ENCODE measurements around the gene KCNJ15. TPM values are rescaled to one million over a fixed set of nuclear protein-coding genes. Genes with fewer than 3 reads are reported as not detected.

The KCNJ15 gene
- total and polyA plus RNA-seq, 2 experiments from 2014 or later: 1.2 to 2.1 TPM

- Histone ChIP-seq H3K4me1 (ENCODE audit: insufficient read depth) (peaks cover 55% of the 10 kb centered on the region), H3K9me3 (ENCODE audit: low read depth) (no peaks in the 10 kb centered on the region), H3K9me2 (ENCODE audit: insufficient read depth) (no peaks in the 10 kb centered on the region), H3K9ac (peak overlapping the region; percentile 77), H3K27ac (peak overlapping the region; percentile 96), H3K79me2 (ENCODE audit: insufficient read depth) (no peaks in the 10 kb centered on the region), H4K20me1 (ENCODE audit: insufficient read depth) (no peaks in the 10 kb centered on the region), H3K27me3 (replicated peaks; ENCODE audit: insufficient read depth) (no peaks in the 10 kb centered on the region), H3F3A (ENCODE audit: insufficient read depth) (peaks cover 65% of the 10 kb centered on the region), H2AFZ (peak overlapping the region; percentile 25), H3K4me3 (peak overlapping the region; percentile 47), H3K4me2 (ENCODE audit: unreplicated experiment) (peak overlapping the region; percentile 76), H3K36me3 (ENCODE audit: low read depth) (no peaks in the 10 kb centered on the region)
- in situ Hi-C loops (cut with MboI): no loop called here
- 1% methylated on average over 7 of the region's 7 CpGs for WGBS, 2 experiments (ENCODE audit: low coverage in 1 of 2, low lambda C conversion rate in 2 of 2, missing lambda C conversion rate in 2 of 2)
- no peak for TF ChIP-seq EZH2 (IDR thresholded peaks at IDR 0.05; ENCODE audit: insufficient read depth, poor library complexity, severe bottlenecking)
- TF ChIP-seq EZH2phosphoT487 (IDR thresholded peaks at IDR 0.05; ENCODE audit: insufficient read depth, low read depth): no peak
- DNase-seq: peak; percentile 97
These were observed 49.8 kb downstream of the KCNJ15 start for GRCh38 chr21:38306433-38307141.

DNA sequence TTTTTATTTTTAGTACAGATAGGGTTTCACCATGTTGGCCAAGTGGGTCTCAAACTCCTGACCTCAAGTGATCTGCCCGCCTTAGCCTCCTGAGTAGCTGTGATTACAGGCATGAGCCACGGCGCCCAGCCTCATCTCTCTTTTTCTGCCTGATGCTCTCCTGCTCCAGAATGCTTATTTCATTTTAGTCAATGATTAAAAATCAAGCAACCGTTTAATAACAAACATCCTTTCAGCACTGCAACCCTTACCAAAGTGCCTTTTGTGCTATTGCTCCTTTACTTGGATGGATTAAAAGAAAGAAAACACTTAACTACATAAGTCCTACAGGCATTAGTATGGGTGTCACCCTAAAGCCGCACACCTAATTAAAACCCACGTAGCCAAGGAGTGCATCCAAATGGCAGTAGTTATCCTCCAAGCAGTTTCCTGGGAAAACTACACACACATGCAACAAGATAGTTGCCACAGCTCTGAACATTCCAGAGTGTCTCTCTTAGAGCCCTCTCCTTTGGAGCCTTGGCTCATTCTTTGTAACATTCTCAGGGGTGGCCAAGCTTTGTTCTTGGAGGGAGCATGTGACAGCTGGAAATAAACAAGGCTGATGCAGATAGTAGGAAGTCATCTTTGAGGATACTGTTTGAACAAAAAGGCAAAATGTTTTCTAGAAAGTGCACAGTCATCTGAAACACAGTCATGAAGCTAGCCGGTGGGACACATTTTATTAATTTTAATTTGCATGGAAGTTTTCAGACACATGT lies 51.2 kb downstream of the KCNJ15 start:
- DNase-seq: peak; percentile 60
- H2AFZ ChIP-seq: no peak overlapping the region

DNA sequence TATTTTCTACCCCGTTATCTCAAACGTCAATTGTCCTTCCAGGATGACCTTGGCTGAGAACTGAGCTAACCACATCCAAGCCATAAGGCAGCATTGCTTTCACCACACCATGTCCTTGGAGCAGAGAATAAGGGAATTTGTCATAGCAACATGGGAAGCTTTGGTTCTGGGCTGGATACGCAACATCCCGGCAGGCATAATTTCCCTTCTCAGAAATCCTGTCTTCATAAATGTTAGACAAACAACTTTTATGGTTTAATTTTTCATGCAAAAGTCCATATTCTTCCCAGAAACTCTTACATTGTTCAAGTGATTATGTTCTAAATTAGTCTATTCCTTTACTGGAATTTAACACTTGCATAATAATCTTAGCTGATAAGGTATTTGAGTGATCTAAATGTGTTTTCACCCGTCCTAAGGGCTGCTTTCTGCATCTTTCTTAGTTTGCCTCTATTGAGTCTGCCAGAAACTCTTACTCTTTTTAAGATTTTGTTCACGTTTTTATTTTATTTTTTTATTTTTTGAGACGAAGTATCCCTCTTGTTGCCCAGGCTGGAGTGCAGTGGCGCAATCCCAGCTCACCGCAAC lies 51.8 kb downstream of the KCNJ15 start:
- H3K27ac ChIP-seq: peak overlapping the region; percentile 96
- no peaks in the 10 kb centered on the region for H3K9me2 ChIP-seq (ENCODE audit: insufficient read depth)
- H3K4me2 ChIP-seq (ENCODE audit: unreplicated experiment): no peak overlapping the region
- H3K79me2 ChIP-seq (ENCODE audit: insufficient read depth): no peaks in the 10 kb centered on the region
- H3K4me1 ChIP-seq (ENCODE audit: insufficient read depth): peaks cover 51% of the 10 kb centered on the region
- H3K36me3 ChIP-seq (ENCODE audit: low read depth): no peaks in the 10 kb centered on the region
- H4K20me1 ChIP-seq (ENCODE audit: insufficient read depth): no peaks in the 10 kb centered on the region
- no peak overlapping the region for H2AFZ ChIP-seq
- peaks cover 64% of the 10 kb centered on the region for H3F3A ChIP-seq (ENCODE audit: insufficient read depth)
- no peaks in the 10 kb centered on the region for H3K27me3 ChIP-seq (replicated peaks; ENCODE audit: insufficient read depth)
- DNase-seq: no peak
- no peak overlapping the region for H3K4me3 ChIP-seq
- TF ChIP-seq EZH2 (IDR thresholded peaks at IDR 0.05; ENCODE audit: insufficient read depth, poor library complexity, severe bottlenecking): no peak
- TF ChIP-seq EZH2phosphoT487 (IDR thresholded peaks at IDR 0.05; ENCODE audit: insufficient read depth, low read depth): no peak
- WGBS, 2 experiments (ENCODE audit: low coverage in 1 of 2, low lambda C conversion rate in 2 of 2, missing lambda C conversion rate in 2 of 2): 40 to 41% methylated on average over 9 of the region's 9 CpGs
- in situ Hi-C loops (cut with MboI): no loop called here
- peak overlapping the region; percentile 77 for H3K9ac ChIP-seq
- H3K9me3 ChIP-seq (ENCODE audit: low read depth): no peaks in the 10 kb centered on the region

More for the DNA sequence above, 51.2 kb downstream of the KCNJ15 start:
- no peaks in the 10 kb centered on the region for H3K79me2 ChIP-seq (ENCODE audit: insufficient read depth)
- H3K27ac ChIP-seq: peak overlapping the region; percentile 96
- peaks cover 57% of the 10 kb centered on the region for H3K4me1 ChIP-seq (ENCODE audit: insufficient read depth)
- H3K4me3 ChIP-seq: no peak overlapping the region
- H3K9ac ChIP-seq: peak overlapping the region; percentile 77
- TF ChIP-seq EZH2phosphoT487 (IDR thresholded peaks at IDR 0.05; ENCODE audit: insufficient read depth, low read depth) (no peak), EZH2 (IDR thresholded peaks at IDR 0.05; ENCODE audit: insufficient read depth, poor library complexity, severe bottlenecking) (no peak)
- no peaks in the 10 kb centered on the region for H3K9me3 ChIP-seq (ENCODE audit: low read depth)
- no peaks in the 10 kb centered on the region for H3K27me3 ChIP-seq (replicated peaks; ENCODE audit: insufficient read depth)
- WGBS, 2 experiments (ENCODE audit: low coverage in 1 of 2, low lambda C conversion rate in 2 of 2, missing lambda C conversion rate in 2 of 2): 18 to 26% methylated on average over 7 of the region's 7 CpGs
- no peaks in the 10 kb centered on the region for H4K20me1 ChIP-seq (ENCODE audit: insufficient read depth)
- peaks cover 68% of the 10 kb centered on the region for H3F3A ChIP-seq (ENCODE audit: insufficient read depth)
- no peaks in the 10 kb centered on the region for H3K36me3 ChIP-seq (ENCODE audit: low read depth)
- in situ Hi-C loops (cut with MboI): no loop called here
- peak overlapping the region; percentile 76 for H3K4me2 ChIP-seq (ENCODE audit: unreplicated experiment)
- H3K9me2 ChIP-seq (ENCODE audit: insufficient read depth): no peaks in the 10 kb centered on the region

- no peak overlapping the region for H3K4me2 ChIP-seq (ENCODE audit: unreplicated experiment)
- no peak overlapping the region for H3K9ac ChIP-seq
- DNase-seq: peak; percentile 88
- no peak for TF ChIP-seq EZH2phosphoT487 (IDR thresholded peaks at IDR 0.05; ENCODE audit: insufficient read depth, low read depth)
- no peak for TF ChIP-seq EZH2 (IDR thresholded peaks at IDR 0.05; ENCODE audit: insufficient read depth, poor library complexity, severe bottlenecking)
- in situ Hi-C loops (cut with MboI): no loop called here
- no peaks in the 10 kb centered on the region for H3K36me3 ChIP-seq (ENCODE audit: low read depth)
- H3K27ac ChIP-seq: peak overlapping the region; percentile 78
- no peak overlapping the region for H3K4me3 ChIP-seq
- peaks cover 47% of the 10 kb centered on the region for H3K4me1 ChIP-seq (ENCODE audit: insufficient read depth)
- no peaks in the 10 kb centered on the region for H3K27me3 ChIP-seq (replicated peaks; ENCODE audit: insufficient read depth)
- H4K20me1 ChIP-seq (ENCODE audit: insufficient read depth): no peaks in the 10 kb centered on the region
- 79% methylated on average over 9 of the region's 9 CpGs for WGBS, 2 experiments (ENCODE audit: low coverage in 1 of 2, low lambda C conversion rate in 2 of 2, missing lambda C conversion rate in 2 of 2)
- peaks cover 57% of the 10 kb centered on the region for H3F3A ChIP-seq (ENCODE audit: insufficient read depth)
- no peaks in the 10 kb centered on the region for H3K79me2 ChIP-seq (ENCODE audit: insufficient read depth)
- no peak overlapping the region for H2AFZ ChIP-seq
- H3K9me2 ChIP-seq (ENCODE audit: insufficient read depth): no peaks in the 10 kb centered on the region
- H3K9me3 ChIP-seq (ENCODE audit: low read depth): no peaks in the 10 kb centered on the region
These were observed 54.1 kb downstream of the KCNJ15 start for GRCh38 chr21:38310646-38311485.
